IMR-90 (cell line): ENCODE data around the gene IRS2. TPM values are rescaled to one million over a fixed set of nuclear protein-coding genes. Genes with fewer than 3 reads are reported as not detected.
A peak's percentile ranks its signal among the peaks of the same experiment; 100 is the strongest.

Source experiments
- ATAC-seq: fragments of 200-7000 bp; cut with Tn5 transposase; 2 replicates; pipeline ENCODE4 v1.9.1; 2020; ENCODE audit warnings: low read depth, mild to moderate bottlenecking, moderate library complexity
- BruUV-seq: library from RNA; stranded (reverse); fragments of 400-500 nt; replicated peaks from 2 replicates; lab custom pipeline; 2021; lab: Mats Ljungman, UMichigan
- CTCF ChIA-PET: fragments of 300-600 bp; formaldehyde crosslinking; extraction: SDS; loops from one replicate; lab custom pipeline; 2021; ENCODE audit warnings: antibody characterized with exemption; lab: Yijun Ruan, JAX
- POLR2A ChIA-PET: fragments of 300-600 bp; sonication (Branson Sonifier 250); formaldehyde crosslinking; loops from one replicate; lab custom pipeline; 2022; ENCODE audit warnings: antibody characterized with exemption; ENCODE audit not compliant: unreplicated experiment; lab: Charles Lee
- DNase-seq: peaks from one replicate; pipeline ENCODE4 v3.0.0; 2013
- H2AFZ ChIP-seq: replicated peaks from 2 replicates; pipeline ENCODE3; 2013; ENCODE audit warnings: low read length, mild to moderate bottlenecking; ENCODE audit not compliant: poor library complexity
- H2AK5ac ChIP-seq: 2 replicates; pipeline ENCODE4 v1.6.1; 2013; ENCODE audit warnings: low read depth, low read length, inconsistent platforms
- H2AK9ac ChIP-seq: replicated peaks from 2 replicates; pipeline ENCODE3; 2013; ENCODE audit warnings: mild to moderate bottlenecking, low read depth, low read length, moderate library complexity; ENCODE audit not compliant: poor library complexity
- H2BK120ac ChIP-seq: 2 replicates; pipeline ENCODE4 v1.6.1; 2013; ENCODE audit warnings: low read depth, low read length, inconsistent platforms
- H2BK15ac ChIP-seq: 3 replicates; pipeline ENCODE4 v1.6.1; 2013; ENCODE audit warnings: low read depth, low read length, inconsistent platforms
- H2BK20ac ChIP-seq: 2 replicates; pipeline ENCODE4 v1.6.1; 2013; ENCODE audit warnings: low read depth, mild to moderate bottlenecking, inconsistent platforms, low read length, moderate library complexity
- H2BK5ac ChIP-seq: 2 replicates; pipeline ENCODE4 v1.6.1; 2013; ENCODE audit warnings: mild to moderate bottlenecking, low read depth, low read length, inconsistent platforms; ENCODE audit not compliant: poor library complexity, severe bottlenecking
- H3K14ac ChIP-seq: replicated peaks from 2 replicates; pipeline ENCODE4 v1.6.1; 2013; ENCODE audit warnings: low read depth, low read length, inconsistent platforms
- H3K18ac ChIP-seq: 2 replicates; pipeline ENCODE4 v1.6.1; 2013; ENCODE audit warnings: low read depth, low read length, control low read depth
- H3K23ac ChIP-seq: 2 replicates; pipeline ENCODE4 v1.6.1; 2013; ENCODE audit warnings: low read depth, low read length, inconsistent platforms
- H3K27ac ChIP-seq: 2 replicates; pipeline ENCODE4 v1.5.1; 2013; ENCODE audit warnings: mild to moderate bottlenecking, control low read depth, low read length; ENCODE audit not compliant: insufficient read depth
- H3K27me3 ChIP-seq: 2 replicates; pipeline ENCODE4 v1.6.1; 2013; ENCODE audit warnings: low read length; ENCODE audit not compliant: control insufficient read depth, insufficient read depth
- H3K36me3 ChIP-seq: 2 replicates; pipeline ENCODE4 v1.6.1; 2013; ENCODE audit warnings: low read length, mixed read lengths; ENCODE audit not compliant: control insufficient read depth, insufficient read depth
- H3K4ac ChIP-seq: 2 replicates; pipeline ENCODE4 v1.6.1; 2013; ENCODE audit warnings: low read depth, low read length, inconsistent platforms
- H3K4me1 ChIP-seq: 2 replicates; pipeline ENCODE4 v1.6.1; 2013; ENCODE audit warnings: low read length, mixed read lengths; ENCODE audit not compliant: control insufficient read depth, insufficient read depth
- H3K4me2 ChIP-seq: 2 replicates; pipeline ENCODE4 v1.6.1; 2013; ENCODE audit warnings: low read depth, mild to moderate bottlenecking, control low read depth, low read length, moderate library complexity
- H3K4me3 ChIP-seq: 2 replicates; pipeline ENCODE4 v1.5.1; 2013; ENCODE audit warnings: low read depth, mild to moderate bottlenecking, control low read depth, low read length, moderate library complexity; ENCODE audit not compliant: insufficient read depth
- H3K56ac ChIP-seq: 2 replicates; pipeline ENCODE4 v1.6.1; 2013; ENCODE audit warnings: low read length, inconsistent platforms; ENCODE audit not compliant: insufficient read depth; ENCODE audit errors: extremely low read depth
- H3K79me1 ChIP-seq, 2 experiments: 2 replicates each; pipeline ENCODE4 v1.6.1; 2013; ENCODE audit warnings: low read length in 2 of 2, inconsistent platforms in 1 of 2, low read depth in 1 of 2
- H3K9ac ChIP-seq: 2 replicates; pipeline ENCODE4 v1.6.1; 2013; ENCODE audit warnings: low read depth, low read length, control low read depth
- H3K9me1 ChIP-seq: 2 replicates; pipeline ENCODE4 v1.6.1; 2013; ENCODE audit warnings: low read length, inconsistent platforms; ENCODE audit not compliant: insufficient read depth
- H3K9me3 ChIP-seq: 2 replicates; pipeline ENCODE4 v1.6.1; 2013; ENCODE audit warnings: low read length; ENCODE audit not compliant: control insufficient read depth, insufficient read depth
- H4K20me1 ChIP-seq: 2 replicates; pipeline ENCODE4 v1.6.1; 2013; ENCODE audit warnings: low read length, inconsistent platforms; ENCODE audit not compliant: insufficient read depth
- H4K5ac ChIP-seq: 2 replicates; pipeline ENCODE4 v1.6.1; 2013; ENCODE audit warnings: mild to moderate bottlenecking, low read depth, low read length, control low read depth
- H4K8ac ChIP-seq, 2 experiments: 2 replicates each; pipeline ENCODE4 v1.6.1; 2013; ENCODE audit warnings: low read depth in 2 of 2, low read length in 2 of 2, control low read depth in 1 of 2, inconsistent platforms in 1 of 2
- H4K91ac ChIP-seq: 2 replicates; pipeline ENCODE4 v1.6.1; 2013; ENCODE audit warnings: low read depth, low read length, inconsistent platforms; ENCODE audit not compliant: insufficient read depth
- BHLHE40 ChIP-seq: fragments of 150-350 bp; IDR thresholded peaks from 2 replicates; pipeline ENCODE4 v1.6.1; 2016; ENCODE audit warnings: mild to moderate bottlenecking, low read depth, low read length
- CEBPB ChIP-seq: IDR thresholded peaks from 2 replicates; pipeline ENCODE4 v1.6.1; 2012; ENCODE audit warnings: low read depth, low read length, improper control_type of control experiment
- NFE2L2 ChIP-seq: fragments of 150-350 bp; IDR thresholded peaks from 2 replicates; pipeline ENCODE4 v1.6.1; 2016; ENCODE audit warnings: low read depth, mild to moderate bottlenecking, low read length
- POLR2A ChIP-seq: IDR thresholded peaks from 2 replicates; pipeline ENCODE4 v1.6.1; 2012; ENCODE audit warnings: mild to moderate bottlenecking, low read depth, low read length
- WGBS, 2 experiments: methylation state at CpG; one replicate each; pipeline versions ENCODE4 v1.1.5 to v1.1.7; 2013; ENCODE audit warnings: missing lambda C conversion rate in 2 of 2; ENCODE audit not compliant: insufficient read length in 1 of 2; ENCODE audit errors: extremely low coverage in 2 of 2; 5-methylcytosine and 5-hydroxymethylcytosine counted together
- dilution Hi-C: fragments of 300-500 bp; cut with HindIII; formaldehyde crosslinking; loops from one replicate; pipeline ENCODE4 v1.14.3; 2018; ENCODE audit warnings: low sequenced_read_pairs; ENCODE audit not compliant: unreplicated experiment
- in situ Hi-C: fragments of 300-500 bp; cut with MboI; formaldehyde crosslinking; loops from 3 replicates; pipeline ENCODE4 v1.14.3; 2019; ENCODE audit warnings: low sequenced_read_pairs, inconsistent platforms, mixed read lengths
- intact Hi-C: fragments of 100-400 bp; cut with micrococcal nuclease; formaldehyde crosslinking; loops from 2 replicates; pipeline ENCODE4 v1.10.0; 2022
- polyA plus RNA-seq, 3 experiments: library from polyadenylated mRNA; depleted of rRNA; stranded (reverse); fragments of >200 nt; gene quantifications; 2 replicates each; pipeline ENCODE4 v1.2.3, GENCODE V29; 2012; ENCODE audit warnings: low replicate concordance in 1 of 3
- total RNA-seq: library from RNA; depleted of rRNA; stranded (reverse); fragments of >200 nt; gene quantifications from 2 replicates; pipeline ENCODE4 v1.2.3, GENCODE V29; 2012
- TF ChIP-seq, protein P1 (sequence below): fragments of 150-350 bp; IDR thresholded peaks from 2 replicates; pipeline ENCODE4 v1.6.1; 2017; ENCODE audit warnings: mild to moderate bottlenecking, antibody characterized with exemption, low read length, low read depth

IRS2 gene
- total and polyA plus RNA-seq, 2 of the 4 experiments (the other 2 are of a cell fraction), result 0.36 to 1.4 TPM

DNA sequence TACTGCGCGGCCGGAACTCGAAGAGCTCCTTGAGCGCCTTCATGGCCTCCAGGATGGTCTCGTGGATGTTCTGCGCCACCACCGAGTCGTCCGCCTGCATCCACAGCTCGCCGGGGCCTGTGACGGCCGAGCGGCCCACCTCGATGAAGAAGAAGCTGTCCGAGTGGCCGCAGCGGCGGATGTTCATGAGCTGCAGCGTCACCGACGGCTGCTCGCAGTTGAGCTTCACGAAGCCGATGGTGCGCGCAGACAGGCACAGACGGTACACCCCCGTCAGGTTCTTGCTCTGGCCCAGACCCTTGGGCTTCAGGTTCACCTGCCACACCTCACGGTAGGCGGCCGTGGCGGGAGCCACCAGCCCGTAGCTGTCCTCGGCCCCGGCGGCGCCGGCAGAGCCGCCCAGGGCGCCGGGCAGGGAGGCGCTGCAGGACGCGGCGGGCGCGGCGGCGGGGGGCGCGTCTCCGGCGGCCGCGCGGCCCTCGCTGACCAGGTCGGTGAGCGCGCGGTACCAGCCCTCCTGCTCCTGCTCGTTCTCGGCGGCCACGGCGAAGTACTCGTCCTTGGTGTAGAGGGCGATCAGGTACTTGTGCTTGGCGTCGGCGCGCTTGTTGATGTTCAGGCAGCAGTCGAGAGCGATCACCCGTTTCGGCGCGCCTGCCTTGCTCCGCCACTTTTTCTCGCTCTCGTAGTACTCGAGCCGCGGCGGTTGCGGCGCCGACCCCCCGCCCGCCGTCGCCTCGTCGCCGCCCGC is 1.1 kb downstream of the IRS2 start:
- Histone ChIP-seq H3K27me3 (peaks cover 2% of the 10 kb centered on the region; the same call in 1 of the 2 replicates), H2BK15ac (no peak overlapping the region; the same call in 2 of the 3 replicates), H3K4ac (no peak overlapping the region), H3K4me3 (peak overlapping the region; percentile 75), H2AFZ (peak overlapping the region; percentile 89), H3K56ac (no peak overlapping the region), H3K4me1 (peaks cover 12% of the 10 kb centered on the region), H3K14ac (no peak overlapping the region), H3K9me3 (no peaks in the 10 kb centered on the region), H3K4me2 (peak overlapping the region; percentile 82), H2AK9ac (peak overlapping the region; percentile 7), H4K5ac (no peak overlapping the region), H3K9ac (peak overlapping the region; percentile 70), H3K23ac (peak overlapping the region; percentile 29; the same call in 1 of the 2 replicates), H4K20me1 (peaks cover 23% of the 10 kb centered on the region), H3K27ac (peak overlapping the region; percentile 43; the same call in 1 of the 2 replicates), H2BK120ac (0 out of 2 replicates have a peak overlapping the region, but pooled peaks have one; percentile 13), H3K9me1 (no peaks in the 10 kb centered on the region), H3K36me3 (peaks cover 28% of the 10 kb centered on the region; the same call in 1 of the 2 replicates), H2BK20ac (no peak overlapping the region), H3K18ac (no peak overlapping the region), H2BK5ac (no peak overlapping the region), H4K91ac (no peak overlapping the region), H4K8ac (no peak overlapping the region), H2AK5ac (no peak overlapping the region), H3K79me1 (peaks cover 11 to 13% of the 10 kb centered on the region in 2 experiments; a peak in 3 of 4 replicates)
- intact Hi-C loops, result loop anchor here (2.0 to 5.0 kb wide), 3 partner anchors 227 to 868 kb away; no protein-coding TSS in a partner anchor
- ChIA-PET POLR2A (no interaction called here), CTCF (interaction anchor here (0.6 to 1.0 kb wide), 4 partner anchors 175 to 824 kb away, joined by 3 to 4 read pairs (median 3); no protein-coding TSS in a partner anchor)
- in situ Hi-C loops, result loop anchor here (5.0 kb wide), 2 partner anchors 322 to 633 kb away; no protein-coding TSS in a partner anchor
- BruUV-seq, result no TSS peak
- TF ChIP-seq BHLHE40, result no peak
- no peak for TF ChIP-seq NFE2L2
- TF ChIP-seq CEBPB, result no peak
- TF ChIP-seq, protein P1, sequence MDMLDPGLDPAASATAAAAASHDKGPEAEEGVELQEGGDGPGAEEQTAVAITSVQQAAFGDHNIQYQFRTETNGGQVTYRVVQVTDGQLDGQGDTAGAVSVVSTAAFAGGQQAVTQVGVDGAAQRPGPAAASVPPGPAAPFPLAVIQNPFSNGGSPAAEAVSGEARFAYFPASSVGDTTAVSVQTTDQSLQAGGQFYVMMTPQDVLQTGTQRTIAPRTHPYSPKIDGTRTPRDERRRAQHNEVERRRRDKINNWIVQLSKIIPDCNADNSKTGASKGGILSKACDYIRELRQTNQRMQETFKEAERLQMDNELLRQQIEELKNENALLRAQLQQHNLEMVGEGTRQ, result no peak
- TF ChIP-seq POLR2A, result no peak
- ATAC-seq, result peak; percentile 2; the same call in 1 of the 2 replicates
- WGBS, 2 experiments, result 4% methylated on average over 62 of the region's 98 CpGs; no CpG with 5 or more reads in 1 of the 2 experiments
- peak; percentile 57 for DNase-seq
- dilution Hi-C loops, result loop anchor here (25.0 kb wide), 1 partner anchor 327 kb away; no protein-coding TSS in a partner anchor
